NT2/D1 (cell line): ENCODE measurements around the gene TGFBR1.

Source experiments
- DNase-seq: peaks from one replicate; pipeline ENCODE4 v3.0.0-alpha.2; 2011; ENCODE audit warnings: low read depth, low spot score
- H3K27me3 ChIP-seq: 2 replicates; pipeline ENCODE4 v1.6.0; 2011; ENCODE audit warnings: mild to moderate bottlenecking; ENCODE audit not compliant: insufficient read length, insufficient read depth
- H3K36me3 ChIP-seq: 2 replicates; pipeline ENCODE4 v1.6.1; 2011; ENCODE audit warnings: mild to moderate bottlenecking, low read length, mixed read lengths; ENCODE audit not compliant: insufficient read depth, insufficient read length
- H3K4me1 ChIP-seq: 2 replicates; pipeline ENCODE4 v1.5.1; 2011; ENCODE audit not compliant: insufficient read depth, insufficient read length
- H3K4me3 ChIP-seq: 2 replicates; pipeline ENCODE4 v1.5.1; 2011; ENCODE audit warnings: low read depth; ENCODE audit not compliant: insufficient read length
- H3K9ac ChIP-seq: 2 replicates; pipeline ENCODE4 v1.6.0; 2011; ENCODE audit warnings: low read depth; ENCODE audit not compliant: insufficient read length
- H3K9me3 ChIP-seq: 2 replicates; pipeline ENCODE4 v1.5.1; 2011; ENCODE audit warnings: mild to moderate bottlenecking, low read length; ENCODE audit not compliant: insufficient read depth
- SUZ12 ChIP-seq: IDR thresholded peaks from 2 replicates; pipeline ENCODE4 v1.6.1; 2011; ENCODE audit not compliant: insufficient read length, insufficient read depth; ENCODE audit errors: extremely low read depth
- YY1 ChIP-seq: IDR thresholded peaks from 2 replicates; pipeline ENCODE4 v1.6.1; 2011; ENCODE audit not compliant: insufficient read length, insufficient read depth
- ZNF274 ChIP-seq: IDR thresholded peaks from 2 replicates; pipeline ENCODE4 v1.6.1; 2011; ENCODE audit warnings: mild to moderate bottlenecking, low read depth, low read length

The TGFBR1 gene

GRCh38 chr9:99071313-99072039, 33.4 kb upstream of the TGFBR1 start:
- no peaks in the 10 kb centered on the region for H3K9me3 ChIP-seq
- H3K4me1 ChIP-seq: no peaks in the 10 kb centered on the region
- no peaks in the 10 kb centered on the region for H3K36me3 ChIP-seq
- no peak overlapping the region for H3K4me3 ChIP-seq
- no peak for DNase-seq
- TF ChIP-seq SUZ12: no peak
- no peak for TF ChIP-seq YY1
- TF ChIP-seq ZNF274: no peak
- H3K9ac ChIP-seq: no peak overlapping the region
- H3K27me3 ChIP-seq: no peaks in the 10 kb centered on the region

GRCh38 chr9:99072040-99072394, 32.9 kb upstream of the TGFBR1 start:
- H3K4me3 ChIP-seq: no peak overlapping the region
- H3K9me3 ChIP-seq: no peaks in the 10 kb centered on the region
- no peaks in the 10 kb centered on the region for H3K27me3 ChIP-seq
- H3K36me3 ChIP-seq: no peaks in the 10 kb centered on the region
- no peak for DNase-seq
- TF ChIP-seq YY1 (no peak), ZNF274 (no peak), SUZ12 (no peak)
- H3K4me1 ChIP-seq: no peaks in the 10 kb centered on the region
- no peak overlapping the region for H3K9ac ChIP-seq

GRCh38 chr9:99073347-99073746, 31.6 kb upstream of the TGFBR1 start:
- H3K4me1 ChIP-seq: no peaks in the 10 kb centered on the region
- no peak overlapping the region for H3K9ac ChIP-seq
- TF ChIP-seq YY1 (no peak), ZNF274 (no peak), SUZ12 (no peak)
- no peak overlapping the region for H3K4me3 ChIP-seq
- H3K9me3 ChIP-seq: no peaks in the 10 kb centered on the region
- H3K36me3 ChIP-seq: no peaks in the 10 kb centered on the region
- DNase-seq: no peak
- no peaks in the 10 kb centered on the region for H3K27me3 ChIP-seq

GRCh38 chr9:99073985-99074901, 30.7 kb upstream of the TGFBR1 start:
- Histone ChIP-seq H3K36me3 (no peaks in the 10 kb centered on the region), H3K27me3 (no peaks in the 10 kb centered on the region), H3K9me3 (no peaks in the 10 kb centered on the region), H3K4me3 (no peak overlapping the region), H3K9ac (no peak overlapping the region), H3K4me1 (no peaks in the 10 kb centered on the region)
- TF ChIP-seq YY1 (no peak), ZNF274 (no peak), SUZ12 (no peak)
- DNase-seq: no peak

- Histone ChIP-seq H3K4me1 (no peaks in the 10 kb centered on the region), H3K9ac (no peak overlapping the region), H3K36me3 (no peaks in the 10 kb centered on the region), H3K9me3 (no peaks in the 10 kb centered on the region), H3K4me3 (no peak overlapping the region), H3K27me3 (no peaks in the 10 kb centered on the region)
- TF ChIP-seq ZNF274 (no peak), YY1 (no peak), SUZ12 (no peak)
- DNase-seq: no peak
These were observed 30.0 kb upstream of the TGFBR1 start for GRCh38 chr9:99074902-99075245.

GRCh38 chr9:99075246-99075912, 29.5 kb upstream of the TGFBR1 start:
- Histone ChIP-seq H3K9me3 (no peaks in the 10 kb centered on the region), H3K4me3 (no peak overlapping the region), H3K9ac (no peak overlapping the region), H3K36me3 (no peaks in the 10 kb centered on the region), H3K4me1 (no peaks in the 10 kb centered on the region), H3K27me3 (no peaks in the 10 kb centered on the region)
- TF ChIP-seq YY1 (no peak), ZNF274 (no peak), SUZ12 (no peak)
- DNase-seq: no peak

- Histone ChIP-seq H3K27me3 (no peaks in the 10 kb centered on the region), H3K4me3 (no peak overlapping the region), H3K4me1 (no peaks in the 10 kb centered on the region), H3K9me3 (no peaks in the 10 kb centered on the region), H3K36me3 (no peaks in the 10 kb centered on the region), H3K9ac (no peak overlapping the region)
- TF ChIP-seq SUZ12 (no peak), ZNF274 (no peak), YY1 (no peak)
- no peak for DNase-seq
These were observed 28.9 kb upstream of the TGFBR1 start for GRCh38 chr9:99076030-99076429.
